ENCODE results near the gene ALDH3A2.
"Not testable (repeated sequence)": the region's sequence is repeated elsewhere in the genome, so short reads cannot be mapped to it uniquely, and the experiment has no call there.

The ALDH3A2 gene

DNA sequence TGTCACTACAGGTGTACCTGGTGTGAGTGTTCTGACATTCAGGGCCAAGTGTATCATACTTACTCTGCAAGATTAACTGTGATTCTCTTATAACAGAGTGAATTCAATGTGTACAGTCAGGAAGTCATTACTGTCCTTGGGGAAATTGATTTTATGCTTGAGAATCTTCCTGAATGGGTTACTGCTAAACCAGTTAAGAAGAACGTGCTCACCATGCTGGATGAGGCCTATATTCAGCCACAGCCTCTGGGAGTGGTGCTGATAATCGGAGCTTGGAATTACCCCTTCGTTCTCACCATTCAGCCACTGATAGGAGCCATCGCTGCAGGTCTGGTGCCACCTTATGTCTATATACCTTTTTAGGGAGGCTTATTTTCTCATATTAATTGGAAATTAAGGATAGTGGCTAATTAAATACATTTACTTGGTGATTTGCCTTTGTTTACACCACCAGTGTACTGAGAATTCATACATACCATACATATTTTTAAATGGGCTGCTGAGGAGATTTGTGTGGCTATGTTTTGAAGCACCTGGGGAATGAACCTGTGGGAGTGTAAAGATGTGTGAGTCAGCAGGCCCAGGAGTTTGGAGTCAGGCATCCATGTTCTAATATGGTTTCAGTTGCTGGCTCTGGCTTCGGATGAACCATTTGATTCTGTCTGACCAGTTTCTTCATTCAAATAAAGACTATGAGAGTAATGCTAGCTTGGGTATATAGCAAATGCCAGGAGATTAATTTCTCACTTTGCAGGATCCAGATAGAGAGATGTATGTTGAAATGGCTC lies 3.1 kb downstream of the ALDH3A2 start:
- DNase-seq, result no peak

- DNase-seq, result no peak
These were observed 4.0 kb downstream of the ALDH3A2 start for GRCh38 chr17:19652595-19652994.

GRCh38 chr17:19654342-19654886 lies 5.9 kb downstream of the ALDH3A2 start:
- no peak for DNase-seq

DNA sequence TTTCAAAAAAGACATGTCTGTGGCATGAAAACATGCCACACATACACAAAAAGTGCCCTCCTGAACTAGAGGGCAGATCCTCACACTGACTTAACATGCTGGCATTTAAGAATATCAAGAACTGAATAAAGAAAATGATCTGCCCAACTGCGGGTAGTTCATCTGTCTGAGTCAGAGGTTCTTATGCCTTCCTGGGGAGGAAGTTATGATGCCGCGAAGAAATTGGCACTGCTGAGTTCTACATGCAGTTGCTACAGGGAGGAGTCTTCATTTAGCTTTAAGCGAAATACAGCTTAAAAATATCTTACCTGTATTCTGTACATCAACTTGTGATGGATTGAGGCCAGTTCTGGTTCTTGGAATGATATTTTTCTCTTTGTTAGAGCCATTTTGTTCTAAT lies 6.3 kb downstream of the ALDH3A2 start:
- no peak for DNase-seq

- DNase-seq, result no peak
These were observed 7.8 kb downstream of the ALDH3A2 start for GRCh38 chr17:19656336-19656735.

DNA sequence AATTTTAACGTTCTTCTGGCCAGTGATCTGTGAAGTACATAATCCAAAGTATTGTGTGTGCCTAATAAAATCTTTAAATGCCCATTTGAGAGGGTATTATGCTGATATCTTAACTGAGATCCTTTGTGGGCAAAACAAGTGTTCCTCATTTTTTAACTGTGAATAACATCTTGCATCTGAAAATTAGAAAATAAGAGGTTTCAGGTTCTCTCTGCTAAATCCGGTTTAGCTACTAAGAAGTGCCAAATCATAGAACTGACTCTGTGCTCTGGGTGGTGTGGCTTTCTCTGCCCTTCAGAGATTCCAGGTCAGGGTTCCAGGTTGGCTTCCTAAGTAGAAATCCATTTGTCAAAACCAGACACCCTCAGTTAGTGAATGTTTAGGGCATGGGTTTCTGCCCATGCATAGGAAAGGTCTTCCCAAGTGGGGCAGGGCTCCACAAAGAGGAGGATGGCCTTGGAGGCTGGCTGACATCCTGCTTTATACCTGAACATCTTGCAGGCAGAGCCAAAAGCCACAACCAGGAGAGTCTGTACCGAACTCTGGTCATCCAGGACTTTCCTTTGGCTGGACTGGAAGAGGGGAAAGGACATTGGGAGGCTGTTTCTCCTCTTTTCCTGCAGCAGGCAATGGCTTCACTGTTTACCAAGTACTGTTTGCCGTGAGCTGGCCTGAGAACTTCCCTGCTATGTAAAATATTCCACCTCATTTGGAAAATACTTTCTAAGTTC lies 8.5 kb downstream of the ALDH3A2 start:
- DNase-seq, result no peak

DNA sequence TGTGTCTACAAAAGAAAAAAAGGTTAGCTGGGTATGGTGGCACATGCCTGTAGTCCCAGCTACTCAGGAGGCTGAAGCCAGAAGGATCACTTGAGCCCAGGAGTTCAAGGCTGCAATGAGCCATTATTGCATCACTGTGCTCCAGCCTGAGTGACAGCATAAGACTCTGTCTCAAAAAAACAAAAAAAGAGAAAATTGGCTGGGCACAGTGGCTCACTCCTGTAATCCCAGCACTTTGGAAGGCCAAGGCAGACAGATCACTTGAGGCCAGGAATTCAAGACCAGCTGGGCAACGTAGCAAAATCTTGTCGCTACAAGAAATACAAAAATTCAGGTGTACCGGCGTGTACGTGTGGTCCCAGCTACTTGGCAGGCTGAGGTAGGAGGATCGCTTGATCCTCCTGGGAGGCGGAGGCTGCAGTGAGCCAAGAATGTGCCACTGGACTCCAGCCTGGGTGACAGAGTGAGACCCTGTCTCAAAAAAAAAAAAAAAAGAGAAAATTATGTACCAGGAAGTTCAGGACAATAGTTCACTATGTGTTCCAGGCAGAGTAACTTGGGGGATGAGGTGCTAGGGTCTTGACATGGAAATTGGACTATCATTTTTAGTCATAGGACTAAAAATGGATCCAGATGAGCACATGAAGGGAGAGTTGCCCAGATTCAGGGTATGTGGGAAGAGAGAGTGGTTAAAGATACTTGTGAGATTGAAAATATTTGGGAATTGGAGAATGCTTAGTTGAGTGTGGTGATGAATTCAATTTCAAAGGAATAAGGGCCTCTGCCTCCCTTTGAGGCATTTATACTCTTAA lies 11.0 kb downstream of the ALDH3A2 start:
- DNase-seq, result no peak

DNA sequence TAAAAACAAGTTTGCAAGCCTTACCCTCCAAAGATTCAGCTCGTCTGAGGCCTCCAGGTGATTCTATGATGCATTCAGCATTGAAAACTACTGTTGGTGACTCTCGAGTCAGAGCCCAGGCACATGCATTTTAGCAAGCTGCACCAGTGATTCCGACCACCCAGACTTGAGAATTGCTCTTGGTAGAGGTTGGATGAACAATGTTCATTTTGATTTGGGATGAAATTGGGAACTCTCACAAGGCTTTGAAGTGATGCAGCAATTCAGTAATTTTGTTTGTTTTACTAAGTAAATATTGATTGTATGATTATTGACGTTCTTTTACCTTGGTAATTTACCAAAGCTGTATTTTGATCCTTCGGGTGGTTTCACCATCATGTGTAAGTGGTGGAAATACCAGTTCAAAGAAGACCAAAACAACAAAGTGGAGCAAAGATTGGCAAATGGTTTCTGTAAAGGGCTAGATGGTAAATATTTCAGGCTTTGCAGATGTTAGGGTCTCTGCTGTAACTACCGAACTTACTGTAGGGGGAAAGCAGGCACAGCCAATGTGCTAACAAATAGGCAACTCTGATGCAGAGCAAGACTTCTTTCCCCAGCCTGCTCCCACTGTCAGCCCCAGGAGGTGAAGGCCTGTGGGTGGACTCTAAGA lies 11.8 kb downstream of the ALDH3A2 start:
- peak; percentile 27 for DNase-seq

- DNase-seq, result no peak
These were observed 12.6 kb downstream of the ALDH3A2 start for GRCh38 chr17:19661121-19661520.

DNA sequence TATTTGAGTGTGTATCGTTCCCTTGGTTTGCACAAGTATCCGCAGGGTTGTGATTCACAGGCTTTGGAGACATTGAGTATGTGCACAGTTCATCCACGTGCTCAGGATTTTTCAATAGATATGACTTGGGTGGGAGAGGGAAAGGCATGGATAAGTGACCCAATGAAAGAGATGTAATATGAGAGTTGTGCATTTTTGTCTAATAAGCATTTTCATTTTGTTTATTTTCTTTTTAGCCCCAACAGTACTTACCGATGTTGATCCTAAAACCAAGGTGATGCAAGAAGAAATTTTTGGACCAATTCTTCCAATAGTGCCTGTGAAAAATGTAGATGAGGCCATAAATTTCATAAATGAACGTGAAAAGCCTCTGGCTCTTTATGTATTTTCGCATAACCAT lies 14.5 kb downstream of the ALDH3A2 start:
- no peak for DNase-seq

GRCh38 chr17:19664136-19664820 lies 15.7 kb downstream of the ALDH3A2 start:
- DNase-seq, result no peak

- DNase-seq, result no peak
These were observed 16.2 kb downstream of the ALDH3A2 start for GRCh38 chr17:19664821-19665181.

GRCh38 chr17:19669680-19670079 lies 21.1 kb downstream of the ALDH3A2 start:
- DNase-seq, result not testable (repeated sequence)

DNA sequence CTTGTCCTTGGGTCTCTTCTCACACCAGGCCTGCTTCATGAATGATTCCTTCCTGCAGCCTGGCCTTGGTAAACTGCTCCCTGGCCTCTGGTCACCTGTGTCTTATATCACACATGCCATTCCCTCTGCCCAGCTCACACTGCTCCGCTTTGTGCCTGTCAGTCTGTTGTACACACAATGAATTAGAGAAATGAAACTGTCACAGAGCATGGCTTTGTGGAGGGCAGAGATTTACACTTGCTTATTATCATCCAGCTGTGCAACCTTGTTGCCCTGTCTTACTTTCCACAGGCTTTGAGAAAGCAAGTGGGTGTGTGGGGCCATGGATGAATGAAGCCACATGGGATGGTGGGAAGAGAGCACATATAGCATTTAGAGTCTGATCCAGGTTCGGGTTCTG lies 22.4 kb downstream of the ALDH3A2 start:
- DNase-seq, result no peak

DNA sequence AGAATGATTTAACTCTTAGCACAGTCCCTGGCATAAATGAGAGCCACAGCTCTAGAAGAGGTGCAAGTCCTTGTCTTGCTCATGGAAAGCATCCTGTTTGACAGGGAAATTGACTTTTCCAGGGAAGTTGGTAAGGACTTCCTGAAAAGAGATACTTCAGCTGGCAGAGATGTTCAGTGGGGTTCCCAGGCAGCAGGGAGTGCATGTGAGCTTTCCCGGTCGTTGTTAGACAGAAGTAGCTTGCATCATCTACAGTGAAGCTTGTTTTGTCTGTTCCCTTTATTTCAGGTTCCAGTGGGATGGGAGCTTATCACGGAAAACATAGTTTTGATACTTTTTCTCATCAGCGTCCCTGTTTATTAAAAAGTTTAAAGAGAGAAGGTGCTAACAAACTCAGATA lies 22.9 kb downstream of the ALDH3A2 start:
- no peak for DNase-seq

- DNase-seq, result no peak
These were observed 23.6 kb downstream of the ALDH3A2 start for GRCh38 chr17:19672009-19672750.

DNA sequence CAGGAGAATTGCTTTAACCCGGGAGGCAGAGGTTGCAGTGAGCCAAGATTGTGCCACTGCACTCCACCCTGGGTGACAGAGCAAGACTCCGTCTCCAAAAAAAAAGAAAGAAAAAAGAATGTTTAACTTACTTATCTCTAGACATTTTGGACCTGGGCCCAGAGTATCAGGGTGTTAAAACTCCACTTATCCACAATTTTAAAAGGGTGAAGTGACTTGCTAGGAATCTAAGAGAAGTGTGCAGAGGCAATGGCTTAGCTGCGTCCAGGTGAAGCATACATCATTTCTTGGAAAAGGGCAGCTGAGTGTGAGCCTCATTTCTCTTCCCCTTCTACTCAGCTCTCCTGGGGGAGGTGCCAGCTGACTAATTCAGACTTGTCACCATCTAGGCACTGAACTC lies 25.1 kb downstream of the ALDH3A2 start:
- DNase-seq, result no peak

DNA sequence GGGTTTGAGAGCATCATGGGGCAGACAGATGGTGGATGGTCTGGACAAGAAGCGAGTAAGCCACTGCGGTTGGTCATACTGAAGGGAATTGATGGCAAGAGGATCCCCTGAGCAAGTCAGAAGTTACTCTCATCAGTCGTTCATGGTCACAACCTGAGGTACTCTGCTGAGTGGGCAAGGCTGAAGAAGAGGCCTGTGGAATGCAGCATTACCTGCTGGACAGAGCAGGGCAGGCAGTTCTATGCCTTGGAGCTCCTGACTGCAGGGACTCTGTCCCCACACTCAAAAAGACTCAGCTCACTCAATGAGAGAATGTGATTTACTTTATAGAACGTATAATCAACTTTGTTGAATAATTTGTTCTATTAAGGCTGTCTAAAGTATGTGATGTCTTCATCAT lies 28.3 kb downstream of the ALDH3A2 start:
- no peak for DNase-seq

DNA sequence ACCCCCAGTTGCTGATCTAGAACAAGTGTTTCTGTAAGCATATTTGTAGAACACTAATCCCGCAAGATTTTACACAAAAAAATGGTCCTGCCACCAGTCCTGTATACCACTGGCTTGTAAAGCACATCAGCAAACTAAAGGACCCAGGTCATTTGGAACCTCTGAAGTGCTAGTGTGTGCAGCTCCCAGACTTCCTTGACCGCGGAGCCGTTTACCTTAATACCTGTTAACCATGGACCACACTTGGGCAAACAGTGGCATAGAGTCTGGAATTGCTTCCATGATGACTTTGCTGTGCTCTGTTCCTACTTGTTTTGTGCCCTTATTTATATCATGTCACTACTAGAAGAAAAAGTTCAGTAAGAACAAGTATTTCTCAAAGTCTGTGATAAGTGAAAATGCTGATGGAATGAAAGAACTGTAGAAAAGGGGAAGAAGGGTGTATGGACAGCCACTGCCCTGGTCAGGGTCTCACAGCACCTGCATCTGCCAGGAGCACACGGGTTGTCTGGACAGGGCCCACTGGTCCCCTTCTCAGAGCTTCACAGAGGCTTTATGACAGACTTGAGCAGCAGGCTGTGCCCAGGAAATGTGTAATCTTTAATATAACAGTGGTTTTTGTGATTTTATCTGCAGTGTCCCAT lies 29.3 kb downstream of the ALDH3A2 start:
- DNase-seq, result no peak

DNA sequence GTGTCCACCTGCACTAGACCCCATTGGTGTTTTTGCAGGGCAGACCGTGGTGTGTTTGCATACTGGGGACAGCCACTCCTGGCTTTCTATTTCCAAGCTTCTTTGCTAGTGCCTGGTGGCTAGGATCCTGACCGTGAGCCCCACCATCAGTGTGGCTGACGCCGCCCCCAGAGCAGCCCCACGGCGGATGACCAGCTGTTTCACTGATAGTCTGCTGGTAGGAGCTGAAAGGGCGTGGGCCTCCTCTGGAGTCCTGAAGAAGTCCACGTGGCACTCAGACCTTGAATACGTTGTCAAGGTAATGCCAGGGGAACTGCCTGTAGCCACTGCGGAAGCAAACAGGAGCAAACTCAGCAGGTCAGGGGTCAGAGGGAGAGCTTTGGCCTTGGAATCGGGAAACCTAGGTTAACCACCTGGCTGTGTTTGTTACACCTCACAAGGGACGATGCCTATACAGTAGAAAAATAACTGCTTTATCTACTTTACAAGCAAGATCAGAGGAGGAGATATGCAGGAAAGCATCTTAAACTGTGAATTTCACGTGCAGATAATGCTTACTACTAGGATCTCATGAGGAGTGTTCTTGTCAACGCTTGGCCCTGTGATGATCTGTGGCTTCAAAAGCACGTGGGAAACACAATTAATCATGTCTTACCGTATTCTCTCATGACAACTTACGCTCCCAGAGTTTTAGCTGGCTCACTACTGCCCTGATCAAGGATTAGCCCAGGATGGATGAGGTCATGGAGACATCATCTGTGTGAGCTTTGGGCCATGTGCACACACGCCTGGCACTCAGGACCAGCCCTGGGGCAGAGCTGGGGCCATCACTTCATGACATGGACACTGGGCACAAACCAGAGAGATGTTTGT lies 30.3 kb downstream of the ALDH3A2 start:
- DNase-seq, result no peak
